Measurements from ENCODE around the gene ADAM19.

Gene ADAM19

GRCh38 chr5:157563373-157563928 is 12.1 kb downstream of the ADAM19 start:
- no peak for DNase-seq (ENCODE audit: low read depth)

GRCh38 chr5:157562111-157562581 is 13.4 kb downstream of the ADAM19 start:
- no peak for DNase-seq (ENCODE audit: low read depth)

DNA sequence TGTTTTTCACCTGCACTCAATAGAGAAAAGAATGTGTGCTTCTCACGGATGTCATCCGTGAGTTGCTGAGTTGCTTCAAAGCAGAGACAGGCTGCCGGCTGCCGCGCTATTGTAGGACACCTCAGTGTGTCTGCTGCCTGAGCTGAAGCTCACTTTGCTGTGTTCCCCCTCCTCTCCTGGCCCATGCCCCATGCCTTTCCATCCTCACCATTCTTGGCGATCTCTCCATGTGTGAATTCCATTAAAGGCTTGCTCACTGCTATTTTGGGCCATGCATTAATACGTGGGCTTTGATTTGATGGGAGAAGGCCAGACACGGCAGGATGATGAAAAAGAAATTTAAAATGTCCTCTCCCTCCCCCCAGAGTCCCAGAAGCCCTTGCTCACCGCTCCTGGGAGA is 14.5 kb downstream of the ADAM19 start:
- DNase-seq (ENCODE audit: low read depth), result no peak

DNA sequence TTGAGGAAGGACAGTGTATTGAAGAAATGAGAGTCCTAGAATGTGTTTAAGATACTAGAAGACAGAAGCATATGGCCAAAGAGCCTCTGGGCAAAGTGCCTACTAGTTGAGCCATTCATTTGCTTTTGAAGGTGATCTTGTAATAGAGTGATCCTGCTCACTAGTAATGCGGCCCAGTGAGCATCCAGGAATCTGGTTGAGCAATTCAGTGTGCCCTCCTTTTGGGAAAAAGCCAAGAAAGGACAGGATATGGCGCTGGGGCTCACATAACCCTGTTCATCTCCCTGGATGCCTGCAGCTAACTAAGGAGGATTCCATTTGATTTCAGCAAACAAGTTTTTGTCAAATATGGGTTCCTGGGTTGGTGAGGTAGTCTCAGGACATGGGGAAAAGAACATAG is 16.3 kb downstream of the ADAM19 start:
- no peak for DNase-seq (ENCODE audit: low read depth)

DNA sequence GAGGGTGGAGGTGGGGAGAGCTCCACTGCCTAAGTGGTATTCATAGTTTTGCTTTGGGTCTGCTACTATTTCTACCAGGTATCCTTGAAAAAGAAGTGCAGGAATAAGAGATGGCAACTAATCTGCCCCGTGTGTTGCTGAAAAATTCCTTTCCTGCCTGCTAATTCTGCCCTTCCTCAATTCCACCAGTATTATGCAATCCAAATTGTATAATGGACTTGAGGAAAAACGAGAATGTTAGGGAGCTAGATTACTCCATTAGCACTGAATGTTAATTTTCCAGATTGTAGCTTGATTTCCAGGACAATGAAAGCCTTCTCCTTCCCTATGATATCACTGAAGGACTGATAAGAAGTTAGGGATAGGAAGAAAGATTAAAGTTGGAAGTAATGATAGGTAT is 16.9 kb downstream of the ADAM19 start:
- no peak for DNase-seq (ENCODE audit: low read depth)

DNA sequence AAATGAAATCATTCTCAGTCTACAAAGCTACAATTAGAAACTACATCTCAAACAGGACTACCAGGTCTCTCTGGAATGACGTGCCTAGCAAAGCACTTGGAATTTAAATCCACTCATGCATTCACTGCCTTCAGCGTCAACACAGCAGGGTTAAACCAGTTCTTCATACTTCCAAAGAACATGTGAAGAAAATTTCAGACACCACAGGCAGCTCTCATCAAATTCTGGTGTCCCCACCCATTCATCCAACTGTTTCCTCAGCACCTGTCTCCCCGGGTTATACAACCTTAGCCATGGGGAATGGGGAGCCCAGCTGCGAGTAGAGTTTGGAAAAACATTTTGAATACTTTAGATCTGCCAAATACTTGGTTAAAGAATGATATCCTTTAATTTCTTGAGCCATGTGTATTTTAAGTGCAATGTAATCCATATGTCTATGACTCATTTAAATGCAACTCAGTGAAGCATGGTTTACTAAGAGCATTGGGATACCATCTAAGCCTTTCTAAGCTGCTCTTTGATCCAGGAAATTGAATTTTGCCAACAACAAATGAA is 17.5 kb downstream of the ADAM19 start:
- no peak for DNase-seq (ENCODE audit: low read depth)

DNA sequence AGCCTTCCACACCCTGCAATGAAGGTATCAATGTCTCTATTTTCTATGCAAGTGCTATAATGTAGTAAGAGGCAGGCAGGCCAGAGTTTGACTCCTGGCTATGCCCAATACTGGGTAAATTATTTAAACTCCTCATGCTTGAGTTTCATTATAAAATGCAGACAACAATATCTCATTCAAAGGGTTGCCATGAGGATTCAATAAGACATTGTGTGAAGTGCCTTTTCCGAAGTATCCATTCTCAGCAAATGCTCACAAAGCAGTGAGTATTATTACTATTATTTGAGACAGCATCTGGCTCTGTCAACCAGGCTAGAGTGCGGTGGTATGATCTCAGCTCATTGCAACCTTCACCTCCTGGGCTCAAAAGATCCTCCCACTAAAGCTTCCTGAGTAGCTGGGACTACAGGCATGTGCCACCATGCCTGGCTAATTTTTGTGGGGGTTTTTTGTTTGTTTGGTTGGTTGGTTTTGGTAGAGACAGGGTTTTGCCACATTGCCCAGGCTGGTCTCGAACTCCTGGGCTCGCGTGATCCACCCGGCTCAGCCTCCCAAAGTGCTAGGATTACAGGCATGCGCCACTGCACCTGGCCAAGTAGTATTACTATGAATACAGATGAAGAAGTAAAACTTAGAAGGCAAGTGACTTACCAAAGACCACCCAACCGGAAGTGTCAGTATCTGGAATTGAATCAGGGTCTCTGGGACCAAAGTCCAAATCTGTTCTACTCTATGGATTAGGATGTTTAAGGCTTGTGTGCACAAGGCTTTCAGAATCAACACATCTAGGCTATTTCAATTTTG is 18.8 kb downstream of the ADAM19 start:
- no peak for DNase-seq (ENCODE audit: low read depth)

DNA sequence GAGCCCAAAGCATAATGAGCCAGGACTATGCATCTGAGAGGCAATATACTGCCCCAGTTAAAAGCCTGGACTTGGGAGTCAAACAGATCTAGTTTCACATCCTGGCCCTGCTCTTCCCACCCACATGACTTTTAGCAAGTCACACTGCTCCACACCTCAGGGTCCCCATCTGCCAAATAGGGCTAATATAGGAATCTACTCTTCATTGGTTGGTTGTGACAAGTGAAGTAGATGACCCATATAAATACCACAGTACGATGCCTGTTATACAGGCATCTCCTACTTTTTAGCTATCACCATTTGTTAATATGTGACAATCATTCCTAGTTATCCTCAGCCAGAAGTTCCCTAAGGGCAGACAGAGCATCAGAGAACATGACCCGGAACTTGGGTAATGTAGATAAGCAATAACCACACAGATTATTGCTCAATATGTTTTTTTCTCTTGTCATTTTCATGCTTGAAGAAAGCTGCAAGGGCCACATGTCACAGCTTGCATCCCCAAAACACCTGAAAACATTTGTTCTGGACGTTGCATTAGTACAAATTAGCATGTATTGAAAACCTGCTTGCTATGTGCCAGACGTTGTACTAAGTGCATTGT is 20.4 kb downstream of the ADAM19 start:
- no peak for DNase-seq (ENCODE audit: low read depth)

GRCh38 chr5:157554179-157555036 is 21.2 kb downstream of the ADAM19 start:
- no peak for DNase-seq (ENCODE audit: low read depth)

DNA sequence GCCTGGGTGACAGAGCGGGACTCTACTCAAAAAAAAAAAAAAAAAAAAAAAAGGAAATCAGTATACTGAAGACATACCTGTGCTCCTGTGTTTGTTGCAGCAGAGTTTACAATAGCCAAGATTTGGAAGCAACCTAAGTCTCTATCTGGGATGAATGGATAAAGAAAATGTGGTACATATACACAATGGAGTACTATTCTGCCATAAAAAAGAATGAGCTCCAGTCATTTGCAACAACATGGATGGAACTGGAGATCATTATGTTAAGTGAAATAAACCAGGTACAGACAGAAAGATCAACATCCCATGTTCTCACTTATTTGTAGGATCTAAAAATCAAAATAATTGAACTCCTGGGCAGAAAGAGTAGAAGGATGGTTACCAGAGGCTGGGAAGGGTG is 22.9 kb downstream of the ADAM19 start:
- no peak for DNase-seq (ENCODE audit: low read depth)

- DNase-seq (ENCODE audit: low read depth), result no peak
Observed at GRCh38 chr5:157550663-157551062, 24.9 kb downstream of the ADAM19 start.

DNA sequence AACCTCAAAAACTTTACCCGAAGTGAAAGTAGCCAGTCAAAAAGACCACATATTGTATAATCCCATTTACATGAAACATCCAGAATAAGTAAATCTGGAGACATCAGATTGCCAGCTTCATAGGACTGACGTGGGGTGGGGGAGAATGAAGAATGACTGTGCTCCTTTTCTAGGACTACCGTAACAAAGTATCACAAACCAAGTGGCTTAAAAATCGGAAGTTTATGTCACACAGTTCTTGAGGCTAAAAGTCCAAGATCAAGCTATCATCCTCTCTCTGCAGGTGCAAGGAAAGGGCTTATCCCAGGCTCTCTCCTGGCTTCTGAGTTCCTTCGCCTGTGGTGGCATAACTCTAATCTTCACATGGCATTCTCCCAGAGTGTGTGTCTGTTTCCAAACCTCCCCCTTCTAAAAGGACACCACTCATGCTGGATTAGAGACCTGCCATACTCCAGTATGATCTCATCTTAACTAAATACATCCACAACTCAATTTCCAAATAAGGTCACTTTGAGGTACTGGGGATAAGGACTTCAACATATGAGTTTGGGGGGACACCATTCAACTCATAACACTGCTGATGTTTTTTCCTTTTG is 25.5 kb downstream of the ADAM19 start:
- no peak for DNase-seq (ENCODE audit: low read depth)

- DNase-seq (ENCODE audit: low read depth), result no peak
Observed at GRCh38 chr5:157549283-157549629, 26.3 kb downstream of the ADAM19 start.

GRCh38 chr5:157548513-157549282 is 26.9 kb downstream of the ADAM19 start:
- peak; percentile 93 for DNase-seq (ENCODE audit: low read depth)

DNA sequence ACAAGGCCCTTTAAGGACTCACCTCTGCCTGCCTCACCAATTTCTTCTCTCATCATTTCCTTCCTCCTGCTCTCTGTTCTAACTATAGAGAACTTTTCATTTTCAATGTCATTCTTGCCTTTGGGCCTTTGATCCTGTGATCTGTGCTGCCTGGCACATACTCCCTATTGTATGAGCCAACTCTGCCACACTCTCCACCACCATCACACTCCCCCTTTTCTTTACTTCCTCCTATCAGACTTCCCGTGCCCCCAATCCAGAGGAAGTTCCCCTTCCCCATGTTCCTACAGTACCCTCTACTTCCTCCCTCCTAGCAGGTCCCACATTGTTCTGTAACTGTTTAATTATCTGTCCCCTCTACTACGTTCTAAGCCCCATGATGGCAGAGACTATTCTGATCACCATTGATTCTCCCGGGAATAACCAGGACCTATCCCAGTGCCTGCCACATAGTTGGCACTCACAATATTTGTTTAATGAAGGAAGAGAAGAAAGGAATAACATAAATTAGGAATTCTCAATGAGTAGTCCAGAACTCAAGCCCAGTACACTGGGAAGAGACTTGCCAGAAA is 27.5 kb downstream of the ADAM19 start:
- DNase-seq (ENCODE audit: low read depth), result no peak

DNA sequence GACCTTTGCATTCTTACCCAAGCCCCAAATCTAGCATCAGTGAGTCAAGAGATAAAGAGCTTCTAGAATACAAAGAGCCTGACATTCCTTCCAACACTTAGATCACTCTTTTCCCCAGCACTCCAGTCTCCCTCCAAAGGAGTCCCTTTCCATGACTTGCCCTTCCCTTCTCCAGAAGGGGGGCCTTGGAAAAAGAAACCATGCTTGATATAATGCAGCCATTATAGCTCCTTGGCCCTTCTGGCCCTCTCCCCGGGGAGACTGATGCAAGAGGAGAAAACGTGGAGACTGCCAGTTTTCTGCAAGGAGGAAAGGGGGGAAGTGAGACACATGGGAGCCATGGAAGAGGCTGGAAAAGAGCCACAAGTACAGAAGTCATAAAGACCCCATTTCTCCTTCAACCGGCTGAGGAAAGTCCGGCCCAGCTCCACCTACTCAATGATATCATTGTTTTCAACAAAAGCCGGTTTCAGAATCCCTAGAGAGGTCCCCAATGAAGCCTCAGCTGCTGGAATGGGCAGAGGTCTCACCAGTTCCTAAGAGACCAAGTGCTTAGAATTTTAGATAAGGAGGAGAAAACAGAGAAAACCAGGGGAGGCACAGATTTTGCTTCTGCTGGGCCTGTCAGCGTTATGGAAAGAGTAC is 29.0 kb downstream of the ADAM19 start:
- no peak for DNase-seq (ENCODE audit: low read depth)

GRCh38 chr5:157545610-157546310 is 29.8 kb downstream of the ADAM19 start:
- no peak for DNase-seq (ENCODE audit: low read depth)

- DNase-seq (ENCODE audit: low read depth), result no peak
Observed at GRCh38 chr5:157544623-157544989, 31.0 kb downstream of the ADAM19 start.

DNA sequence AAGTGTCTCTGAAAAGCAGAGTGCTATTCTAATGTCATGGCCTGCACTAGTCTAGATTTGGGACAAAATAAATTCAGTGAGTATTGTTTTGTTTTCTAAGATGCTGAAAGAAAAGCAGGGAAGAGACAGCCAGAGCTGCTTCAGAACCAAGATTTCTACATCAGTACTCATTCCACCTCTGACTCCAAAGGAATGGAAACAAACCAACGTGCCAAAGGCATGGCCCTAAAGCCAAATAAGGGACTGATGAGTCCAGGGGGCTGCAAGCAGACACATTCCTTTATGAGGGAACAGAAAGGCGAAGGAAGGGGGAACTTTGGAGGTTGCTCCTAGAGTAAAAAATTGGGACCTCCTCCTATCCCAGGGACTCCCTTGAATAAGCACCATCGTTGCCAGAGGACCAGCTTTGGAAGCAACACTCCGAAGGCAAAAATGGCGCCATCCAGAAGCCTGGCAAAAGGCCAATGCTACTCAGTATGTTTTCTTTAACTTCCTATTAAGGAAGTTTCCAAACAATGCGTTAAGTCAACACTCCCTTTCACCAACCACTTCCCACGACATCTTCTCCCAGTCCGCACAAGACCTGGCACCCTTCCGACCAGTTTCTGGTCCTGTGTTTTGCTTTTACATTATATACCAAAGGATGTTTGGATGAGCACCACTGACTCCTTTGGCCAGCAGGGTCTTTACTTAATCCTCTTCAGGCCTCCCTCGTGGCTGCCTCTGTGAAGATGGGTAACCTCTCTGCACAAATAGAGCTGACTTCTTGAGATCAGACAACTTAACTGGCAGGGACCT is 31.6 kb downstream of the ADAM19 start:
- DNase-seq (ENCODE audit: low read depth), result no peak

Measured in GM04503 (cell line).